LoVo (cell line): ENCODE measurements around the gene GRM7.

ENCODE experiments used
- DNase-seq: peaks from one replicate; pipeline ENCODE4 v3.0.0-alpha.2; 2016; ENCODE audit warnings: low spot score

Gene GRM7

DNA sequence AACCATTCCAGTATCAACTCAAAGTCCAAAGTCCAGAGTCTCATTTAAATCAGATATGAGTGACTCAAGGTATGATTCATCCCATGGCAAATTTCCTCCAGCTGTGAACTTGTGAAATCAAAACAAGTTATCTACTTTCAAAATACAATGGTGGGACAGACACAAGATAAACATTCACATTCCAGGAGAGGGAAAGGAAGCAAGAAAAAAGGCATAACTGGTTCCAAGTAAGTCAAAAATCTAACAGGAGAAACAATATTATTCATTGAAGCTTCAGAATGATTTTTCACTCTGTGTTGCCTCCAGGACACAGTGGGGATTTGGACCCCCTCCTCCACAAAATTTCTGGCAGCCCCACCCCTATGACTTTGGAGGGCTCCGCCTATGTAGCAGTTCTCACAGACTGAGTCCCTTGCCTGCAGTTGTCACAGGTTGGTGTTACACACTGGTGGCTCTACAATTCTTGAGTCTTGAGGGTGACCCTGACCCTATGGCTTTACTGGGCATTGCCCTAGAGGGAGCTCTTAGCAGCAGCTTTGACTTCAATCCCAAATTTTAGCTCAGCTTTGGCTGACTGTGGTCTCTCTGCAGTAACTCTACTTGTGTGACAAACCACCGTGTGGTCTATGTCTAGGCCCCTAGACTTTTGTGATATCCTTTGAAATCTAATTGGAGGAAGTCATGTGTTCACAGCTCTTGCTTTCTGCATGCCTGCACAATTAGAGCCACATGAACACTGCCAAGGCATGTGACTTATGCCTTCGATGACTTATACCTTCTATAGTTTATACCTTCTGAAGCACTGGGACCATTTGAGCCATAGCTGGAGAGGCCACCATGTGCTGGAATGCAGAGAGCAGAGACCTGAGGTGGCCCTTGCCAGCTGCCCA lies 644.2 kb downstream of the GRM7 start:
- DNase-seq, result peak; percentile 85

DNA sequence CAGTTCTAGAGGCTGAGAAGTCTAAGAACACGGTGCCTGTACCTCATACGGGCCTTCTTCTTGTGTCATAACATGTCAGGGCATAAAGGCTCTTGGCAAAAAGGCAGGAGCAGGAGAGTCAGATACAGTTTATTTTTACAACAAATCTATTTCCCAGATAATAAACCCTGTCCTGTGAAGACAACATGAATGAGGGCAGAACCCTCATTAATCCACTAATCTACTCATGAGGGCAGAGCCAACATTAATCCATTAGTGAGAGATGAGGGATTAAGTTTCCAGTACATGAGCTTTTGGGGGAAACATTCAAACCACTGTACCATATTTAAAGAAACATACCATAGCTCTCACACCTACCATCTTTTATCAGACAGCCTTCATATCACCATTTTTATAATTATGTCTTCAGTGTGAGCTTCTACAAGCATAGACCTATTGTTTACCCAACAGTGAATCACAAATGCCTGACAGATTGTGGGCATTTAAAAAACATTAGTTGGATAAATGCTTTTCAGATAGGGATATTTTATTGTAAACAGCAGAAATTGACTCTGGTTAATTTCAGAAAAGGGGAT lies 645.8 kb downstream of the GRM7 start:
- DNase-seq, result no peak

DNA sequence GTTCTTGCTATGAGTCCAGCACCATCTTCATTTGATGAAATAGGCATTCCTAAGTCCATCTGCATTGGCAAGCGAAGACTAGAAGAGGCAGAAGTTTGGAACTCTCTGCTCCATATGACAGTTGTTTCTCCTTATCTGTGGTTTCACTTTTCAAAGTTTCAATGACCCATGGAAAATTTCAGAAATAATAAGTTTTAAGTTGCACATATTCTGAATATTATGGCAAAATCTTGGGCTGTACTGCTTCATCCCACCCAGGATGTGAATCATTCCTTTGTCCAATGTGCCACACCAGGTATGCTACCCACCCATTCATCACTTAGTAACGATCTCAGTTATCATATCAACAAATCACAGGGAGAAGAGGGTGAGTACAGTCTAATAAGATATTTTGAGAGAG lies 647.9 kb downstream of the GRM7 start:
- DNase-seq, result no peak

DNA sequence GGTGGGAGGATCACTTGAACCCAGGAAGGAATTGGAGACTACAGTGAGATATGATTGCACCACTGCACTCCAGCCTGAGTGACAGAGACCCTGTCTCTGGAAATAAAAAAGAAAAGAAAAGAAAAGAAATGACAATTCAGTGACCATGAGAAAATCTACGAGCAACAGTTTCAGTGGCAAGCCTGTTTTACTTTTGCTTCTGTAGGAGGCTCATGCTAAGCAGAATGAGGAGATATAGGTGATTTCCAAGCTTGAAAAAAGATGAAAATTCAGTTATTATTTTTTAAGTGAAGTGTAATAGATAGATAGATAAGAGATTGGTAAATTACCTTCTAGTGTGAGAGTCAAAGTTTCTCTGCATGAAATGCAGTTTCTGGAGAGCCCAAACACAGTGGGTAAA lies 651.1 kb downstream of the GRM7 start:
- no peak for DNase-seq

DNA sequence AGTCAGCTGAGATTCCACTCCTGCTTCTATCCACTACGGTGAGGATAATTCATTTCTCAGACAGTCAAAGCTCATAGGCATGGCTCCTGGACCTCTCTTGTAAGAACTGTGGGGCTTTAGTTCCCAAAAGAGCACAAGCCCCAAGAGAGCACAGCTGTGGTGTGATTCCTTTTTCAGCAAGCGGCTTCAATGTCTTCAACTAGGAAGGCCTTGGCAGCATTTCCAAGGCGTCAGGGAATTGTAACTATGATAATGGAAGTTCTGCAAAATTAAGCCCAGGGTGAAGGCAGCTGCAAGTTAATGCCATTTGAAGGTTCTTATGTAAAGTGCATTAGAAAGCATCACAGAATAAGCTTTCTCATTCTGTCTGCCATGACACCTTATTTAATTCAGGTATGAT lies 657.1 kb downstream of the GRM7 start:
- no peak for DNase-seq

DNA sequence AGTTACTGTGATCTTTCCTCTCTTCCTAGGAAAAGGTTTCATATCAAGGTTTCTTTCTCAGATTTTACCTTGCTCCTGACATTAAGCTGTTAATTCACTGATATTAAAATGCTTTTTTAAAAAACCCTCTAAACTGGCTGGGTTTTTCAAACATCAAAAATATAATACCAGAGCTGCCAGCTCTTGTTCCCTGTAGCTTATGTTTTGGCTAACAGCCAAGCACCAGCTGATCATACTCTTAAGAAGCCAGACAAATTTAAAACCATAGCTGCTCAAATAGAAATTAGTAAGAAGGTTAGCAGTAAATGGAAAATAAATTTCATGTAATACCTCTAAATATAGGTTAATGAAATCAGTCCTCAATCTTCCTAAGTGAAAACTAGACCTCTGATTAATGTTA lies 657.5 kb downstream of the GRM7 start:
- no peak for DNase-seq

DNA sequence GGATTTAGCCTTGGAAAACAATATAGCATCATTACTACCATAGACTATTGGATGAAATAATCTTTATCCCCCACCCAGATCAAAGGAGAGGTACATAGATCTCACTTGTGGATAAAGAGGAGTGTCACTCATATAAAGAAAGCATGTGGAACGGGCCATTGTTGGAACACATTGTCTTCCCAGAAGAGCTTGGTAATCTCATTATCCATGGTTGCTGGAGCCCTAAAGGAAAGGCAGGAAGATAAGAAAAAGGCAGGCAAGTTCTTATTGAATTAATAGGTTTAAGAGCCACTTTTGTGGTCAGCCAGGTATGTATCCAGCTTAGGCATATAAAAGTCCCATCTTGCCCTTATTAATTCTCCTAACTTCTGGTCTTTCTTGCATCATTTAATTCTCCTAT lies 659.1 kb downstream of the GRM7 start:
- no peak for DNase-seq

DNA sequence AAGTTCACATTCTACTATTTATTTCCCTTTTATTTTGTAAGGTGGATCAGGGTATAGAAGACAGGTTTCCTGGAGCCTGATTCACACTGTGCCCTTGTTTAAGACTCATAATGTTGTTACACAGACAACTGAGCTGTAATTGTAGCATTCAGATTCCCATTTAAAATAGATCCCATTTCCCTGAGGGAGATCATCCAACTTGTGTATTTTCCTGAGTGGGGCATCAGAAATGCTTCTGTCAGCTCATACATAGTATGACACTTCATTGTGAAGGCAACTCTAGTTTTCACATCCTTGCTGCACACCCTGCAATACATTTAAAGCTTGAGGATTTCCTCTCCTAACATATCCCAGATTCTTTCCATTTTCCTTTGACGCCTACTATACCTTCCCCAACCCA lies 659.7 kb downstream of the GRM7 start:
- no peak for DNase-seq

DNA sequence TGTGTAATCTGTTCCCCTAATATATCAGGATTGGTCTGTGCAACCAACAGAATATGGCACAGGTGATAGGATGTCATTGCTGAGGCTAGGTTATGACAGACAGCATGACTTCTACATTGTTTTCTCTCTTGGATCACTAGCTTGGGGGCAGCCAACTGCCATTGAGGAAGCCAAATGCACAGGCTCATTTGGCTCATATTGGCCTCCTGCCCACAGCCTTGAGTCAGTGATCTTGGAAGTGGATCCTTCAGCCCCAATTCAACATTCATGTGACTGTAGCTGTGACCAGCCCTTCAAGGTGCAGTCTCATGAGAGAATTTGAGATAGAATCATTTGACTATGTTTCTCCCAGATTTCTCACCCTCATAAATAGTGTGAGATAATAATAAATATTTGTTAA lies 675.6 kb downstream of the GRM7 start:
- DNase-seq, result no peak

DNA sequence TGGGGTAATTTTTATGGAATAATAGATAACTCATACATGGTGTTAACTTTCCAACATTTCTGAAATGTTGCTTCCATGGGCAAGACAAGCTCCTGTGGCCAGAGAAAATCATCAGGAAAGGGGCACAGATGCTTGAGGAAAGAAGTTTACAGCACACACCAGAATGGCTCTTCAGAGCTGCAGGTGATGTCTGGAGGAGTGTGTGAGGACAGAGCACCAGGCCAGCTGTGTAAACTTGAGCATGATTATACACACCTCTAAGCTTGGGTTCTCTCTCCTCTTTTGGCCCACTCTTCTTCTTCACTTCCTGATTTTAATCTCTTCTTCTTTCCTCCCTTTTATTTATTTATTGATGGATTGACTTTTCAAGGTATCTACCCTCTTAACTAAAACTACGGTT lies 676.0 kb downstream of the GRM7 start:
- no peak for DNase-seq

DNA sequence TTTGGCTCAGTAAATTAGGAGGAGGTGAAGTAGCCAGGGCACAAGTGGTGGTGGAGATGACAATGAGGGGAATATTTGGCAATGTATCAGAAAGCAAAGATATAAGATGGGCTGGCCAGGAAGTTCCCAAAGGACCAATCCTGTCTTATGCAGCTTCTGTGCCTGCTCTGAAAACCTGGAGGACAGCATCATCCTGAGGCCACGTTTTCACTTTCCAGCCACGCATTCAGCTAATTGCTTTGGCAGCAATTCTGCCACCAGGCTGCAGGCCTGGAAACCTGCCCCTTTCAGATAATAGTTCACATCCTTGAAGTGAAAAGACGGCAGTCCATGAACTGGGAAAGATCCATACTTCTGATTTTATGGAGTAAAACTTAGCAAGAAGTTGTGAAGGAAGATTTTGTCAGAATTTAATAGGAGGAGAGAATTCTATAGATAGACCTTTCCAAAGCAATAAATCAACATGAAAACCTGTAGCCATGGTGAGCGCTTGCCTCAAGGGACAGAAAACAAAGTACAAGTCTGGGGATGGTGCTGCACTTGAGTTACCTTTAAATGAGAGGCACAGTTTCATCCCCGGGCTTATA lies 682.5 kb downstream of the GRM7 start:
- no peak for DNase-seq

DNA sequence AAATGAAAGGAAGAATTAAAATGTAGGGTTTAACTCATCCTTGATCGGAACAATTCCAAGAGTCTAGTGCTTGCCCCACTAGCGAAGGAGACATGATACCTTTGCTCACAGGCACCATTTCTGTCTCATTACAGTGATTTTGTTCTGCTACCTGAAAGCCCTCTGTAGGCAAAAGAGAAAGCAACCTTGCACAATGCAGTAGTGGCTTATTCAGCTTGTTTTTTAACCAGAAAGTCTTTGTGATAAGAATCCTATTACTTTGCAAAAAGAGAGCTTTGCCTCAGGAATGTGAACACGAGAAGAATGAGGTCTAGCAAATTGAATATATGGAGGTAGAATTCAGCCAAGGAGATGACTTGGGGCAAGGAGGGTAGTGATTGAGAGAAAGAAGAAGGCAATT lies 684.4 kb downstream of the GRM7 start:
- no peak for DNase-seq

DNA sequence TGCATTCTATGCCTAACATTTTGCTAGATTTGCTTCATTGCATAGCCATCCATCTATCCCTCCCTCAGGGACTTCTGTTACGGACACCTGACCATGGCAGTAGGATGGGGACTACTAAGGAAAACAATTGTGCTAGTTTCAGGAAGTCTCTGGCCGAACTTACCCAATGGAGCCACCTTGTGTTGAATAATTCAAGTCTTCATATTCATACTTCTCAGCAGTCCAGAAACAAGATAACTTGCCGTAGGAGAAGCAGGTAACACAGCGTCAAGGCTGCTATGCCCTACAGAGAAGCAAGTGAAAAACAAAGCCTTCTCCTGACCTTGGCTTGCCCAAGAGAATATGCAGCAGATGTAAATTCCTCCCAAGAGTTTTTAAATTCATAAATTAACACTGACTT lies 685.3 kb downstream of the GRM7 start:
- DNase-seq, result peak; percentile 27

DNA sequence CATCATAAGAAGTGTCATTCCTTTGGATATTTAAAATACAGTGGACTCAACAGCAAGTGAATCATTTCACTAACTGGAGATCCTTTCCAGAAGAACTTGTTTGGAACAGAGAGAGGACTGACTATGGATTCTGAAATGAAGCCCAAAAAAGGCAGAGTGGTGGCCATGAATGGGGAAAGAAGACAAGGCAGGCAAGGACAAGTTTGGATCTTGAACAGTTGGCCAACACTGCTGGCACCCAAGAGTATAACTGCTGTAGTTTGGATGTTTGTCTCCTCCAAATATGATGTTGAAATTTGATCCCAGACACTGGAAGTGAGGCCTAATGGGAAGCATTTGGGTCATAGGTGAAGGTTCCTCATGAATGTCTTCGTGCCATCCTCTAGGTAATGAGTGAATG lies 686.9 kb downstream of the GRM7 start:
- DNase-seq, result no peak

DNA sequence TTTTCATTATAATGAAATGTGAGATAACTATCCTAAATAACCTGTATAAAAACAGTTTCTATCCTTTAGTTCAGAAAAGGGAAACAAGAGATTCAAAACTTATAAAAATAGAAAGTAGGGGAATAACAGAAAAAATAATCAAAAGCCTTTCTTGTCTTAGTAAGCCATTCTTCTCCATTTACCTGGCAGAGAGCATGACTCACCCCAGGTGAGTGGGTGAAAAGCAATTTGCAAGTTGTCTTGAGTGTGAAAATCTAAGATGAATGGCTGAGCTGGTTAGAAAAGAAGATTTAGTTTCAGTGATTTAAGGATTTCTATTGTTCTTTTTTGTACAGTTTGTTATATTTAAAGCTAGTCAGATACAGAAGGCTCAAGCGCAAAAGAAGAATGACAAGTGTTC lies 702.0 kb downstream of the GRM7 start:
- DNase-seq, result peak; percentile 4

DNA sequence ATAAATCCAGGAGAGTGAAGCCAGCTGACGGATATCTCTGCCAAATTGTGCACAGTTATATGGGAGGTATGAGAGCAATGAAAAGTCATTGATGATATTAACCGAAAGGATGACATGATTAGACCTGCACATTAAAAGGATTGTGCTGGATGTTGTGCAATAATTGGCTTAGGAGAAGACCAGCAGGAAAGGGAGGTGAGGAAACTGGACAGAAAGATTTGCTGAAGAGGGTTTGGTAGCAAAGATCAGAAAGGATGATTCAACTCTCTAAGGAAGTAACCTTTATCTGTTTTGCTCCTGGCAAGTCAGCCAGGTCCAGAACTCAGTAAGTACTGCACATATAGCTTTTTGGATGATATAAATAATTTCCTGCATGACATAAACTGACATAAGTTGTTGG lies 704.7 kb downstream of the GRM7 start:
- DNase-seq, result no peak

DNA sequence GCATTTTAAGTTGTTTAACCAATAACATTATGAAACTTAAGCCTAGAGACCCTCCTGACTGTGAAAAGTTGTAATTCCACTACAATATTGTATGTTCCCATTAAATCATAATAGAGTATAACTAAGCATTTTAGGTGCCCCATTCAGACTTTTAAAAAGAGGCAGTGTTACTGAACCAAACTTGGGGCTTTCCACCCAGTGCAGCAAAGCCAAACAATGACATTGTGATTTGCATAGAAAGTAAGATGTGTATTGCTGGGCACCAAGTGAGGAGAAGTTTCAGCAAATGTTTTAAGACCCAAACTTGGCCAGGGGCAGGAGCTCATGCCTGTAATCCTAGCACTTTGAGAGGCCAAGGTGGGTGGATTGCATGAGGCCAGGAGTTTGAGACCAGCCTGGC lies 706.2 kb downstream of the GRM7 start:
- DNase-seq, result no peak

DNA sequence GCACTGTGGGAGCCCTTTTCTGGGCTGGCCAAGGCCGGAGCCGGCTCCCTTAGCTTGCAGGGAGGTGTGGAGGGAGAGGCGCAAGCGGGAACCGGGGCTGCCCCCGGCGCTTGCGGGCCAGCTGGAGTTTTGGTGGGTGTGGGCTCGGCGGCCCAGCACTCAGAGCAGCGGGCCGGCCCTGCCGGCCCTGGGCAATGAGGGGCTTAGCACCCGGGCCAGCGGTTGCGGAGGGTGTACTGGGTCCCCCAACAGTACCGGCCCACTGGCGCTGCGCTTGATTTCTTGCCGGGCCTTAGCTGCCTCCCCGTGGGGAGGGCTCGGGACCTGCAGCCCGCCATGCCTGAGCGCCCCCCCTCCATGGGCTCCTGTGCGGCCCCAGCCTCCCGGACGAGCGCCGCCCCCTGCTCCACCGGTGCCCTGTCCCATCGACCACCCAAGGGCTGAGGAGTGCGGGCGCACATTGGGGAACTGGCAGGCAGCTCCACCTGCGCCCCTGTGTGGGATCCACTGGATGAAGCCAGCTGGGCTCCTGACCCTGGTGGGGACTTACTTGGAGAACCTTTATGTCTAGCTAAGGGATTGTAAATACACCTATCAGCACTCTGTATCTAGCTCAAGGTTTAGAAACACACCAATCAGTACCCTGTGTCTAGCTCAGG lies 707.7 kb downstream of the GRM7 start:
- no peak for DNase-seq

DNA sequence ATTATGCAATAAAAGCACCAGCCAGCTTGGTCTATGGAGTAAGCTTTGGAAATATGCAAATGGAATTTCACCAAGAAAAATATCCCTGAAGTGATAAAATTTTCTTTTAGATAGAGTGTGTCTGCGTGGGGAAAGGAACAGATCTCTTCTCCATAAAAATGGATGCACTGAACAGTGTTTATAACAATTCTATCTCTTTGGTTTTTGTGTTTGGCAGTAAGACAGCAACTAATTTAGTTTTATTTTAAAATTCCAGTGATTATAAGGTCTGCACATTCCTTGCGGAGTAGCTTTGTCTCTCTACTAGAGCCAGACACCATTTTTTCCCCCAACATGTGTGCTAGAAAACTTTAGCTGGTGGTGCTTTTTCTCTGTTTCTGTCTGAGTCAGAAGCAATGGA lies 712.4 kb downstream of the GRM7 start:
- no peak for DNase-seq

DNA sequence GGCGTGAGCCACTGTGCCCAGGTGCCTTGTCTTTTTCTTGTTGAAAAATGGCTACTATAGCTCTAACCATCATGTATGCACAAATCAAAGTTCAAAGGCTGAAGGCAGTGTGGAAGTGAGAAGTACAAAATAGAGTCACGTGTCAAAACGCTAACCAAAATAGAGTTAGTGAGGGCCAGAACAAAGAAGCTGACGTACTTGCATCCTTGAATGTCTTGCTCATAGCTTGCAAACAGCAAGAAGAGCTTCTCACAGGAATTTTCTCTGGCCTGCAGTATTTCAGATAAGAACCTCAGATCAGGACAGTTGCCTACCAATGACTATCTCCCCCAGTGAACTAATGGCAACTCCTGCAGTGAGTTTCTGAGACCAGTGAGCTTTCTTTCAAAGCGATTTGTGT lies 713.5 kb downstream of the GRM7 start:
- no peak for DNase-seq

DNA sequence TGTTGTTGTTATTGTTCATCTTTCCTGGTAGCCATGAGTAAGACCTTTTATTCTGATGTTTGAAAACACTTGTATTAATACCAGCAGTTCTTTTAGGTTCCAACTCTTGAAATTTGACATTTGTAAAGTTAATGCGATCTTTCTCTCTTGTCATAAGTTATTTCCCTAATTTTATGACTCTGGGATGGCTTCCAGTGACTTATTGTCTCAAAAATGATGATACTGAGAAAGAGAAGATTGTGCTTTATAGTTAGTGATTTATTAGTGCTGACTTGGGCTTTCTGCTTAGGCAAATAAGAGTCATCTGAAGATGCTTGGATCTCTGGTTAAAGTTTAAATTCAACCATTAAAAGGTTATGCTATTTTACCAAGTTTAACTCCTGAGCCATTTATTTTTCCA lies 715.2 kb downstream of the GRM7 start:
- DNase-seq, result no peak

DNA sequence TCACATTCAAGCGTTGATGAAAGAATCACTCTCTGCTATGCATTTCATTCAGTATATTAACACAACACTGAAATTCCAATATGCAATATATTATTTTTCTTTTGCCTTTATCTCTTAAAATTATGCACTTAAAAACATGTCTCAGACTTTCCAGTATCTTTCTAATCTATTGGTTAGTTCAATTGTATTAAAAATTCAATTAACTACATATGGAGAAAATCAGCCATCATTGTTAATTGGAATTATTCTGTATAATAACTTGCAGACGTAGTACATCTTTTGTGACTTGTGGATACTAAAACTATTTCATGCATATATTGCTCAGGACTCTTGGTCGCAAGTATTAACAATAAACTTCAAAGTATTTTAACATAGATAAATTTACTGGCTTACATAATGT lies 715.6 kb downstream of the GRM7 start:
- DNase-seq, result no peak

DNA sequence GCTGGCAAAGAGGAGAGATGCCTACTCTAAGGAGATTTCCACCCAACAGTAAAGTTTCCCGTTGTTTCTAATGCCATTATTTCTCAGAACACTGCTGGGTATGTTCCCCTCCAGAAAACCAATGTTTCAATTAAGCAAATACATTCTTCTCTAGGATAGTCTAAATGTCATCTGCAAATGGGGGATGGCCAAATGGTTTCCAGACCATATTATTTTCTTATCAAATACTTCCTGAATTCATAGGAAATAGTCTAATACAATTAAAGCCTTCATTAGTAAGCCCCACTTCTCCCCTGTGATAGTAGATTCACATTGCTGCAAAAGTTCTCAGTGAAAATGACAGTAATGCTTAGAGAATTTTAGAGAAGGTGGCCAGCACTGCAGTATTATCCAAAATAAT lies 716.6 kb downstream of the GRM7 start:
- no peak for DNase-seq
